Naive thymus-derived CD8-positive, alpha-beta T cell (primary cell): ENCODE results near the gene PPP4C. TPM values are rescaled to one million over a fixed set of nuclear protein-coding genes. Genes with fewer than 3 reads are reported as not detected.

Source experiments
- ATAC-seq, 2 donors: fragments of 150-1000 bp; cut with Tn5 transposase in 1 of 2; sonication (Bioruptor Pico), chemical (Tn5 transposase) in 1 of 2; 1 replicate in 1 of 2; 2 replicates in 1 of 2; pipeline ENCODE4 v1.10.0; 2021; ENCODE audit warnings: mild to moderate bottlenecking in 2 of 2, moderate library complexity in 2 of 2
- POLR2A ChIA-PET: fragments of 350-600 bp; sonication (Branson Sonifier 250); formaldehyde crosslinking; loops from one replicate; lab custom pipeline; 2021; ENCODE audit warnings: antibody characterized with exemption; lab: Charles Lee
- DNase-seq, 10 donors: peaks; one replicate each; pipeline versions ENCODE4 v3.0.0 to v3.0.0-alpha.2; 2020 to 2022
- H3K27ac Mint-ChIP-seq, 10 donors: one replicate each; pipeline ENCODE4 v1.8.0; 2020 to 2022; ENCODE audit warnings: mild to moderate bottlenecking in 10 of 10, mixed read lengths in 10 of 10, moderate library complexity in 4 of 10, inconsistent platforms in 1 of 10
- H3K27me3 Mint-ChIP-seq, 5 donors: one replicate each; pipeline ENCODE4 v1.8.0; 2021 to 2022; ENCODE audit warnings: mixed read lengths in 5 of 5
- H3K36me3 Mint-ChIP-seq, 3 donors: one replicate each; pipeline ENCODE4 v1.8.0; 2020 to 2022; ENCODE audit warnings: mixed read lengths in 3 of 3, mild to moderate bottlenecking in 2 of 3, inconsistent platforms in 1 of 3
- H3K4me1 Mint-ChIP-seq, 4 donors: one replicate each; pipeline ENCODE4 v1.8.0; 2021 to 2022; ENCODE audit warnings: mixed read lengths in 4 of 4
- H3K4me3 Mint-ChIP-seq, 10 donors: one replicate each; pipeline ENCODE4 v1.8.0; 2020 to 2022; ENCODE audit warnings: mild to moderate bottlenecking in 10 of 10, mixed read lengths in 10 of 10, moderate library complexity in 6 of 10, inconsistent platforms in 1 of 10
- H3K9me3 Mint-ChIP-seq, 9 donors: one replicate each; pipeline ENCODE4 v1.8.0; 2020 to 2022; ENCODE audit warnings: mixed read lengths in 9 of 9, mild to moderate bottlenecking in 3 of 9, inconsistent platforms in 1 of 9, moderate library complexity in 1 of 9
- polyA plus RNA-seq, 3 donors: library from polyadenylated mRNA; unstranded; fragments of 300-500 nt; fragmentation: Illumina TruSeq; gene quantifications; one replicate each; pipeline ENCODE4 v1.2.3, GENCODE V29; 2021
- total RNA-seq, 8 experiments: library from RNA in 2 of 8; stranded (reverse) in 2 of 8; gene quantifications; one replicate each; pipeline ENCODE4 v1.2.3 and lab custom pipeline; 2021 to 2026

The PPP4C gene
- total RNA-seq = 10 to 100 TPM; 82.8 to 83.4 TPM
- 100 to 1,000 TPM; 153 to 199 (median 161) TPM for polyA plus RNA-seq
- 36.1 to 123 (median 89.0) reads per million in 6 experiments for total RNA-seq (lab: John Stamatoyannopoulos, UW)

DNA sequence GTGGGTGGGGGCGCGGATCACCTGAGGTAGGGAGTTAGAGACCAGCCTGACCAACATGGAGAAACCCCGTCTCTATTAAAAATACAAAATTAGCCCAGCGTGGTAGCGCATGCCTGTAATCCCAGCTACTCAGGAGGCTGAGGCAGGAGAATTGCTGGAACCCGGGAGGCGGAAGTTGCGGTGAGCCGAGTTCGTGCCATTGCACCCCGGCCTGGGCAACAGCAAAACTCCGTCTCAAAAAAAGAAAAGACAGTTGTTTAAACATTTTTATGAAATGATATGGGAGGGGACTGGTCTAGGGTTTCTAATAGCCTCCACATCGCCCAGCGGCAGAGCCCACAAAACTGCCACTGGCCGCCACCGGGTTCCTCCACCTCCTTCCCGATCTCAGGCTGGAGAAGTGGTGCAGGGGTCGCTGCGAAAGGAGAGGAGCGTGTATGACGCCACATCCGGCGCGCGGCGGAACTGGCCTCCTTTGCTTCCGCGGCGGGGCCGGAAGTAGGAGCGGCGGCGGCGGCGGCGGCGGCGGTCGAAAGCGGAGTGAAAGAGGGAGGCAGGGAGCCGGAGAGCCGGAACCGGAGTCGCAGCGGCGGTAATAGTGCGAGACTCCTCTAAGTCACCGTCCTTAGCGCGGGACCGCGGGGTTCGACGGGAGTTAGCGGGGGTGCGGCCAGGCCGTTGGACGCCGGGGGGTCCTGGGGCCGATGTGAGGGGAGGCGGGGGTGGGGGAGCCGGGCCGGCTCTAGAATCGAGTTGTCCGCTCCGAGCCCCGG, at the start of gene PPP4C:
PPP4C (plus strand) TSS at position 492 of the 773 bp plus-strand sequence. CDS start 384 bp downstream, outside the sequence.
- ATAC-seq = peak; percentile 86 to 96
- Mint-ChIP-seq H3K9me3 (no peaks in the 10 kb centered on the region), H3K36me3 (peaks cover 0 to 46% (median 7%) of the 10 kb centered on the region in 3 donors), H3K27ac (peak within 1 kb of the TSS; percentile 94 to 98 (median 97)), H3K4me1 (peaks cover 18 to 54% (median 39%) of the 10 kb centered on the region in 4 donors), H3K4me3 (peak within 1 kb of the TSS; percentile 90 to 98 (median 96)), H3K27me3 (no peaks in the 10 kb centered on the region)
- POLR2A ChIA-PET = interaction anchor here (0.6 to 11.2 kb wide), 7 partner anchors 10 to 111 kb away, joined by 3 to 127 read pairs (median 6); partner anchors contain the start of genes ALDOA and TBX6
- DNase-seq = peak; percentile 83 to 93 (median 89)

DNA sequence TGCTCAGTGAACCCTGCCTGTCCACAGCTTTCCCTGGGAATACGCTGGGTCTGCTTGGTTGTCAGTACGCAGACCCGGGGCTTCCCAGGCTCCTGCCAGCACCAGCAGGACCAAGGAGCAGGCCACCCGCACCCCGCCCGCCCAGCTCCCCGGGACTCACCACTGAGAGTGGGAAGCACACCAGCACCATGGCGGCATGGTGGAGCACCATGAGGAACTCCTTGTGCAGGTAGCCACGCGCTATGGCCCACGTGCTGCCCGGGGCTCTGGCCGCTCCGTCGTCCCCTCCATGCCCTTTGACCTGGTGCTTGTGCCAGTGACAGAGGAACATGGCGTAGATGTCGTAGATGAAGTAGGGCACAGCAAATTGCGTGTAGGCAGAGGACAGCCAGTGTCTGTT, 49.3 kb upstream of the PPP4C start:
- H3K27me3 Mint-ChIP-seq = peaks cover 15 to 45% (median 31%) of the 10 kb centered on the region in 5 donors
- no peak overlapping the region for H3K27ac Mint-ChIP-seq
- no peaks in the 10 kb centered on the region for H3K9me3 Mint-ChIP-seq
- no peak for DNase-seq
- peaks cover 8 to 19% (median 8%) of the 10 kb centered on the region in 4 donors for H3K4me1 Mint-ChIP-seq
- H3K4me3 Mint-ChIP-seq = no peak overlapping the region
- POLR2A ChIA-PET = no interaction called here
- ATAC-seq = no peak
- no peaks in the 10 kb centered on the region for H3K36me3 Mint-ChIP-seq

DNA sequence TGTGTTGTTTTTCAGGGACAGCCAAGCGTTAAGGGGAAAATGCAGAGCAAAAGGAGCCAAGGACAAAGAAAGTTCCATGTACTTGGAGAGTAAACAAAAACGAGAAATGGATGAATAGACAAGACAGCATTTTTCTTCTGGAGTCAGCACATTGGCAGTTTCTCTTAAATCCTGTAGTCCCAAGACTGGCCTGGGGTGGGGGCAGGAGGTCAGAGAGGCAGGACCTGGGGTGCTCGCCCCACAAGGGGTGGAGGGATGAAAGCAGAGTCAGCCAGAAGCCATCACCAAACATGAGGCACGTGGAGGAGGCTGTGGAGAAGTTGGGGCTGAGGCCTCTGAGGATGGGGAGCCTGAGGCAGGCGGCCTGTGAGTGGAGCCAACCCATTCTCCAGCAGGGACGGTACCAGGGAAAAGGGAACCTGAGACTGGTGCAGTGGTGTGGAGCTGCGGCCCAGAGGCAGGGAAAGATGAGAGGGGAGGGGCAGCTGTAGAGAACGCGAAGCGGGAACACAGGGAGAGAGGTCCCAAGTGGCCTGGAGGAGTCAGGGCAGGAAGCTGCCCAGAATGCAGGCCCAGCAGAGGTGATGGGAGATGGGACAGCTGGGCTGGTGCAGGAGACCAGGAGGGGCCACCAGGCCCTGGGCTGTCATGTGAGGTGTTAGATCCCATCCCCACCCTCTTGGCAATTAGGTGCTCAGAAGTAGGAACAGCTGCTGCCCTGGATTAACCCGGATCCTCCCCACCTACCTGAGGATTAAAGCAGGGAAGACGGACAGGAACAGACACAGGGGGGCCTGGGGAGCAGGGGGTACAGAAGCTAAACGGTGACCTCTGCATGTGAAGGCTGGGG, 48.0 kb upstream of the PPP4C start:
- Mint-ChIP-seq H3K36me3 (no peaks in the 10 kb centered on the region), H3K4me3 (peak overlapping the region in 1 of 10 donors; percentile 11), H3K27ac (peak overlapping the region in 3 of 10 donors; percentile 5 to 45 (median 19)), H3K4me1 (peaks cover 10 to 24% (median 13%) of the 10 kb centered on the region in 4 donors), H3K9me3 (no peaks in the 10 kb centered on the region), H3K27me3 (peaks cover 21 to 57% (median 36%) of the 10 kb centered on the region in 5 donors)
- no peak for ATAC-seq
- DNase-seq = no peak
- POLR2A ChIA-PET = no interaction called here

DNA sequence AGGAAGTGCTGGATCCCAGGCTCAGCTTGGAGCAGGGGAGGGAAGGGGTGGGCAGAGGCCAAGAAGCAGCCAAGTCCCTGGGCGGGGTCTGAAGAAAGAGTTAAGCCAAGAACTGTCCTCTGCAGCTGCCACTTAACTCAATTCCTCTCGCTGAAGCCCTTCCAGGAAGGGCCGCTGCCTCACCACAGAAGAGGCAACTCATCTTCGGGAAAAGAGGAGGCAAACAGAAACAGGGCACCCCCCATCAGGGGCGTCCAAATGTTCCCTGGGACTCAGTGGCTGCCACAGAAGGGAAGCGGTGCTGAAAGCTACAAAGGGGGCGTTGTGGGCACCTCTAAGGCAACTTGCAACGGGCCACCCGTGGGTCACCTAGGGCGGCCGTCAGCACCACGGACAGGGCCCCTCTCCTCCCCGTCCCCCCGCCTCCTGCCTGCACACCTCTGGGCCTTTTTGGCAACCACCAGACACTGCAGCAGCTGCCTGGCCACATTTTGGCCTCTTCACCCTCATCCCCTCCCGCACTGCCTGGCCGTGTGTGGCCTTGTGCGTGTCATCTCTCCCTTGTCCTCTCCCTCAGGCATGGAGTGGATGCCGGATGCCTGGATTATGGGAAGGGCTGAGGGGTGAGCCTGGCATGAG, 47.2 kb upstream of the PPP4C start:
- Mint-ChIP-seq H3K4me3 (no peak overlapping the region), H3K4me1 (peaks cover 10 to 24% (median 13%) of the 10 kb centered on the region in 4 donors), H3K27me3 (peaks cover 21 to 57% (median 36%) of the 10 kb centered on the region in 5 donors), H3K9me3 (no peaks in the 10 kb centered on the region), H3K36me3 (no peaks in the 10 kb centered on the region), H3K27ac (no peak overlapping the region)
- ATAC-seq (peak; percentile 31 to 32), DNase-seq (no peak)
- POLR2A ChIA-PET = no interaction called here

DNA sequence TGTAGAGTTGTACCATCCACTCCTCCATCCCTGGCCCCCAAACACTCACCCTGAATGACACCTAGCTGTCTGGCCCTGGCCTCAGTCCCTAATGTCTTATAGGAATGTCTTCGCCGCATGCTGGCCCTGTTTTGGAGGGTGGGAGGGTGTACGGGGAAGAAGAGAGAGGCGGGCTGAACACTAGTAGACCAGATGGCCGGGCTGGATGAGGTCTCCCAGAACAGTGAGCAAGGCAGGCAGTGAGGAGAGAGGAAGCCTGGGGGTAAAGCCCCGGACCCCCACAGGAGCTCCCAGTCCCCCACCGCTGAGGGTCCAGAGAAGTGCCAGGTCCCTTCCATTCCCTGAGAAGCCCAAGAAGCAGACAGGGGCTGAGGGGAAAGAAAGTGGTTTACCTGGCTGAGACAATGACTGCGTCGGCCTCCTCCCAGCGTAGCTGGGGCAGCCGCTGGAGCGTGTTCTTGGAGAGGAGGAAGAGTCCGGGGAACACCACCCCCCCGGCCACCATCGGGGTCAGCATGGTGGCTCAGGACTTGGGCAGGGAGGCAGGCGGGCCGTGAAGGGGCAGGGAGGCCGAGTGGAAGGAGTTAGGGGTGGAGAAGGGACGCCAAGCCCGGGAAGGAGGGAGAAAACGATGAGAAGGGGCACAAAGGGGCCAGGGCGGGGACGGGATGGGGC, 45.6 kb upstream of the PPP4C start:
- H3K4me3 Mint-ChIP-seq = peak overlapping the region in 9 of 10 donors; percentile 36 to 83 (median 57)
- H3K9me3 Mint-ChIP-seq = no peaks in the 10 kb centered on the region
- no peak for ATAC-seq
- peaks cover 24 to 65% (median 36%) of the 10 kb centered on the region in 5 donors for H3K27me3 Mint-ChIP-seq
- POLR2A ChIA-PET = interaction anchor here (0.6 kb wide), 1 partner anchor 246 kb away, joined by 3 read pairs; no protein-coding TSS in a partner anchor
- H3K36me3 Mint-ChIP-seq = no peaks in the 10 kb centered on the region
- H3K4me1 Mint-ChIP-seq = peaks cover 10 to 24% (median 13%) of the 10 kb centered on the region in 4 donors
- DNase-seq = no peak
- peak overlapping the region in 2 of 10 donors; percentile 18 to 49 for H3K27ac Mint-ChIP-seq

DNA sequence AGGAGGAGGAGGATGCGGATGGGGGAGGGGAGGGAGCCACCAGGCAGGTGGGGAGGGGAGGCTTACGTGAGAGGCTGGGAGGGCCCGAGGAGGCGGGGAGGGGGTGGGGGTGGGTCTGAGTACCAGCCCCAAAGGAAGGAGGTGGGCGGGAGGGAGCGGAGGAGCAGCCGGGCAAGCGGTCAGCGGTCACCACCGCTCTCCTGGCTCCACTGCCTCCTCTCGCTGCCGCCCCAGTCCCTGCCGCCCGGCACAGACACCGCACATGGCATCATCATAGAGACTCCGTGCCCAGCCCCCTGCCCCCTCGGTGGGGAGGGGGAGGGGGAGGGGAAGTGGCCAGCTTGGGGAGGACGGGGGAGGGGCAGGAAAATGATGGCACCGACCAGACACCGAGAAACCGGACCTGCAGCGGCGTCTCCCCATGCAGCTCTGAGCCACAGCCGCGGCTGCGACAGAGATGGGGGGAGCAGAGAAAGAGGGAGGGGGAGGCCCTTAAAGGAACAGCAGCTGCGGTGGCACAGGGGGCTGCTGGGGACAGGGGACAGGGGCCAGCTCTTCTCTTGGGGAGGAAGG, 44.9 kb upstream of the PPP4C start, which contains the start of gene TLCD3B:
TLCD3B (minus strand) TSS at position 431 of the 573 bp plus-strand sequence. CDS start 744 bp downstream, outside the sequence.
- Mint-ChIP-seq H3K27ac (peak within 1 kb of the TSS in 3 of 10 donors; percentile 18 to 49 (median 36)), H3K4me3 (peak within 1 kb of the TSS; percentile 36 to 83 (median 58)), H3K4me1 (peaks cover 10 to 24% (median 13%) of the 10 kb centered on the region in 4 donors), H3K27me3 (peaks cover 24 to 71% (median 36%) of the 10 kb centered on the region in 5 donors), H3K36me3 (no peaks in the 10 kb centered on the region), H3K9me3 (no peaks in the 10 kb centered on the region)
- POLR2A ChIA-PET = interaction anchor here (1.3 kb wide), 1 partner anchor 35 kb away, joined by 3 read pairs; the partner anchor contains the start of gene ALDOA
- ATAC-seq = peak; percentile 53 to 63
- peak in 1 of 10 donors; percentile 24 for DNase-seq

DNA sequence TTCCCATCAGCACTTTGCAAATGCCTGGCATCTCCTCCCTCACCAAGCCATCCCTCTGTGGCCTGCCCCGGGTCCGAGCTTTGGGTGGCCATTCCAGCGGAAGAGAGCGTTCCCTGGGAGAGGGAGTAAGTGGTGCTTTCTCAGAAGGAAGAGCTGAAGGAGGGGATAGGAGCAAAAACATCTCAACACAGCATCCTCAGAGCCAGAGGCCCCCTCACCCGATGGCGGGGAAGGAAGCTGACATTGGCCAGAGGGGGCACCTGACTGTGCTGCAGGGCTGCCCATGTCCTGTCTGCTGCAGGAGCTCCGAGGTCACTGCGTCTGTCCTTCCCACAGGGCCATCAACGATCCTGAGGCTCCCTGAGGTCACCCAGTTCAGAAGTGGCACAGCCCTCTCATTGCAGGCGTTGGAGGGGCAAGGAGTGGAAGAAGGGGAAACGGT, 44.3 kb upstream of the PPP4C start:
- H3K9me3 Mint-ChIP-seq = no peaks in the 10 kb centered on the region
- ATAC-seq = peak in 1 of 2 donors; percentile 15
- H3K4me3 Mint-ChIP-seq = peak overlapping the region in 5 of 10 donors; percentile 18 to 80 (median 25)
- POLR2A ChIA-PET = interaction anchor here (0.6 to 1.3 kb wide), 3 partner anchors 9 to 298 kb away, joined by 3 to 6 read pairs (median 3); partner anchors contain the start of genes ALDOA and C16orf92
- no peak overlapping the region for H3K27ac Mint-ChIP-seq
- peaks cover 24 to 67% (median 35%) of the 10 kb centered on the region in 5 donors for H3K27me3 Mint-ChIP-seq
- H3K36me3 Mint-ChIP-seq = no peaks in the 10 kb centered on the region
- no peak for DNase-seq
- H3K4me1 Mint-ChIP-seq = peaks cover 10 to 24% (median 13%) of the 10 kb centered on the region in 4 donors

DNA sequence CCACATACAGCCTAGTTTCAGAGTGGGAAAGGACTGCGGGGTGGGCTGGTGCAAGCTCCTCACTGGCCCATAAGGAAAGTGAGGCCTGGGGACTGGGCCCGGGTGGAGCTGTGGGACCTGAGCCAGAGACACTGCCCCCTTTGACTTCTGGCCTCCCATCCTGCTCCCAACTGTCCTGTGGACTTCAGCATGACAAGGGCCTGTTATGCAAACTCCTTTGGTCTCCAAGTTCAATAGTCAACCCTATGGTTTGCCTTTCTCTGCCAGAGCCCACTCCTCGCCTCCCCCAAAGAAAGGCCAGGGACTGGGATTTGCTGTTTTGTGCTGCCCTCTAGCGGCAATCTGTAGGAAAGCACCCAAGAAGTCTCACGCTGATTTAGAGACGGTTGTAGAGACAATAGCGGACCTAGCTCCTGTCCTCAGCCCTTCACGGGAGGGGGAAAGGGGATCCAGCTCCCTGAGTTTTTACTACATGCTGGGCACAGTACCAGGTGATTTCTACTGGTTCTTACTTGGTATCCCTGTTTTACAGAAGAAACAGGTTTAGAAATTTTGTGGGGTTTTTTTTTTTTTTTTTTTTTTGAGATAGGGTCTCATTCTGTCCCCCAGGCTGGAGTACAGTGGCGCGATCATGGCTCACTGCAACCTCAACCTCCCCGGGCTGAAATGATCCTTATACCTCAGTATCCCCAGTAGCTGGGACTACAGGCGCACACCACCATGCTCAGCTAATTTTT, 43.5 kb upstream of the PPP4C start:
- Mint-ChIP-seq H3K4me3 (peak overlapping the region; percentile 15 to 80 (median 54)), H3K9me3 (no peaks in the 10 kb centered on the region), H3K27me3 (peaks cover 23 to 60% (median 28%) of the 10 kb centered on the region in 5 donors), H3K27ac (peak overlapping the region in 1 of 10 donors; percentile 36), H3K36me3 (no peaks in the 10 kb centered on the region), H3K4me1 (peaks cover 7 to 24% (median 13%) of the 10 kb centered on the region in 4 donors)
- DNase-seq = peak; percentile 41 to 77 (median 60)
- POLR2A ChIA-PET = interaction anchor here (0.6 to 1.3 kb wide), 6 partner anchors 9 to 358 kb away, joined by 3 to 6 read pairs (median 4); partner anchors contain the start of genes ALDOA and C16orf92
- peak; percentile 64 to 72 for ATAC-seq

DNA sequence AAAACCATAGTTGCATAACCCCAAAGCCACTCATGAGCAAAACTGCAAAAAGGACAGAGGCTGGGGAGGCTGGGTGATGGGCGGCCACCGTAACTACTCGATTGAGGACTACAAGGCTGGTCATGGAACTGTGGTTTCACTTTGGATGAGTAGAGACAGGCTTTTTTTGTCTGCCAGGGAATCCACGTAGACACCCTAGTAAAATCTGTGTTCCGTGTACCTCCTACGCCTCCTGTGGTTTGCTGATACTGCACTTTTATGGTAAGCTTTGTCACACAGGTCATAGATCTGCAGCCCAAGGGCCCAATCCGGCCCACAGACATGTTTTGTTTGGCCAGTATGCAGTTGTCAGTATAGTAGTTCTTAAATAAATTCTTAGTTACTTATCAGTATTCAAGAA, 42.5 kb upstream of the PPP4C start:
- ATAC-seq (no peak), DNase-seq (no peak)
- H3K9me3 Mint-ChIP-seq = no peaks in the 10 kb centered on the region
- H3K4me3 Mint-ChIP-seq = no peak overlapping the region
- POLR2A ChIA-PET = no interaction called here
- H3K27ac Mint-ChIP-seq = no peak overlapping the region
- H3K36me3 Mint-ChIP-seq = no peaks in the 10 kb centered on the region
- peaks cover 18 to 49% (median 22%) of the 10 kb centered on the region in 5 donors for H3K27me3 Mint-ChIP-seq
- H3K4me1 Mint-ChIP-seq = peaks cover 7 to 18% (median 13%) of the 10 kb centered on the region in 4 donors

DNA sequence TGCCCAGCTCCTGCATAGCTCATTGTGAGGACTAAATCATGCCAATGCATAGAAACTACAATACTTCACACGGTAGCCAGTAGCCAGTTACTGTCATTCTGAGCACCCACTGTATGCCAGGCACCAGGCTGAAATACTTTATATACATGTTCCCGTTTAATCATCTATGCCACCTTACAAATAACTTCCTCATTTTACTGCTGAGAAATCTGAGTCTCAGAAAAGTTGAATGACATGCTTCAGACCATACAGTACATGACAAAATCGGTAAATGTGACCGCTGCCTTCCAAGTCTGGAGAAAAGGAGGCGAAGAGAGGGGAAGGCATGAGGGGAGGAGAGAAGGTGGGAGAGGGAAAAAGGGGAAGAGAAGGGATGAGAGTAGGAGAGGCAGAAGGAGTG, 35.6 kb upstream of the PPP4C start:
- no peak for ATAC-seq
- peak overlapping the region in 1 of 10 donors; percentile 9 for H3K27ac Mint-ChIP-seq

More for the DNA sequence above, 35.6 kb upstream of the PPP4C start:
- POLR2A ChIA-PET = no interaction called here
- H3K27me3 Mint-ChIP-seq = peaks cover 2 to 8% (median 5%) of the 10 kb centered on the region in 5 donors
- no peak overlapping the region for H3K4me3 Mint-ChIP-seq
- DNase-seq = no peak
- H3K9me3 Mint-ChIP-seq = no peaks in the 10 kb centered on the region
- peaks cover 0 to 3% (median 1%) of the 10 kb centered on the region in 4 donors for H3K4me1 Mint-ChIP-seq
- H3K36me3 Mint-ChIP-seq = no peaks in the 10 kb centered on the region
